Mesenteric fat pad (tissue), 1 donor: ENCODE measurements around the gene LAPTM5. TPM values are rescaled to one million over a fixed set of nuclear protein-coding genes. Genes with fewer than 3 reads are reported as not detected.

Source experiments
- DNase-seq: peaks from one replicate; pipeline ENCODE4 v3.0.0-alpha.2; 2020; ENCODE audit warnings: low spot score
- total RNA-seq: library from RNA; stranded (reverse); fragmentation: NEBNext Ultra II Directional; extraction: Animal tissue kit (Norgen Biotek cat#: 25700); gene quantifications from one replicate; pipeline ENCODE4 v1.2.1, GENCODE V29; 2021
- donor health status: DM: yes; HTN: yes; CAD: no.

The LAPTM5 gene
- total RNA-seq, 1 donor from 2014 or later = 251 TPM

GRCh38 chr1:30731806-30732276 is 25.7 kb downstream of the LAPTM5 start:
- DNase-seq = no peak

GRCh38 chr1:30731109-30731805 is 26.3 kb downstream of the LAPTM5 start:
- DNase-seq = no peak

GRCh38 chr1:30730346-30731108 is 27.0 kb downstream of the LAPTM5 start:
- no peak for DNase-seq

GRCh38 chr1:30729901-30730300 is 27.7 kb downstream of the LAPTM5 start:
- DNase-seq = no peak

- no peak for DNase-seq
These were observed 28.5 kb downstream of the LAPTM5 start for GRCh38 chr1:30728832-30729638.

GRCh38 chr1:30728340-30728739 is 29.2 kb downstream of the LAPTM5 start:
- no peak for DNase-seq

- no peak for DNase-seq
These were observed 29.8 kb downstream of the LAPTM5 start for GRCh38 chr1:30727824-30728223.

- no peak for DNase-seq
These were observed 30.5 kb downstream of the LAPTM5 start for GRCh38 chr1:30726773-30727684.

- DNase-seq = no peak
These were observed 31.3 kb downstream of the LAPTM5 start for GRCh38 chr1:30726236-30726635.

- DNase-seq = no peak
These were observed 32.0 kb downstream of the LAPTM5 start for GRCh38 chr1:30725450-30726095.

GRCh38 chr1:30724655-30725421 is 32.7 kb downstream of the LAPTM5 start:
- DNase-seq = no peak

- DNase-seq = no peak
These were observed 33.4 kb downstream of the LAPTM5 start for GRCh38 chr1:30724175-30724574.

GRCh38 chr1:30723331-30723755 is 34.2 kb downstream of the LAPTM5 start, which contains the start of gene MATN1:
MATN1 (minus strand) TSS chr1:30723585; CDS start chr1:30723551, 34 bp downstream.
- no peak for DNase-seq

- DNase-seq = no peak
These were observed 35.6 kb downstream of the LAPTM5 start for GRCh38 chr1:30721812-30722537.

- no peak for DNase-seq
These were observed 36.2 kb downstream of the LAPTM5 start for GRCh38 chr1:30721341-30721793.

- DNase-seq = no peak
These were observed 37.0 kb downstream of the LAPTM5 start for GRCh38 chr1:30720271-30721223.
